VCaP (cell line): ENCODE measurements around the gene CRABP1.

Source experiments
- H3K27ac ChIP-seq: fragments of 450-650 bp; 2 replicates; pipeline ENCODE4 v1.5.1; 2017
- TF ChIP-seq, protein P1 (sequence below): fragments of 450-650 bp; conservative IDR thresholded peaks from 2 replicates; pipeline ENCODE4 v1.5.1; 2017; ENCODE audit warnings: mild to moderate bottlenecking, moderate library complexity

Gene CRABP1

DNA sequence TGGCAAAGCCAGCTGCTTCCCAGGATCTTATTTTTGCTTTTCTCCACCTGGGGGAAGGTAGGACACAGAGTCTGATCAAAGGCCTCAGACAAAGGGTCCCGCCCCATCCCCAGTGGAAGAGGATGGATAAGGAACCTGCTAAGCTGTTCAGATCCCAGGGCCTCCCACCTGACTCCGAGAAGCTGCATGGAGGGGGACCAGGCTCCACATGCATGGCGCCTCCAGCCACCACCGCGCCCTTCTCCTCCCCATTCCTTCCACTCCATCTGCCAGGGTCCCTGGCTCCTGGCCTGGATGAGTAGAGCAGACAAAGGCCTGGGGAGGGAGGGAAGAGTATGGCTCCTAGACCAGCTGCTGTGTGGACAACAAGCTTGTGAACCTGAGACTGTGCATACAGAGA is 20.0 kb upstream of the CRABP1 start:
- no peak overlapping the region for H3K27ac ChIP-seq
- TF ChIP-seq, protein P1, sequence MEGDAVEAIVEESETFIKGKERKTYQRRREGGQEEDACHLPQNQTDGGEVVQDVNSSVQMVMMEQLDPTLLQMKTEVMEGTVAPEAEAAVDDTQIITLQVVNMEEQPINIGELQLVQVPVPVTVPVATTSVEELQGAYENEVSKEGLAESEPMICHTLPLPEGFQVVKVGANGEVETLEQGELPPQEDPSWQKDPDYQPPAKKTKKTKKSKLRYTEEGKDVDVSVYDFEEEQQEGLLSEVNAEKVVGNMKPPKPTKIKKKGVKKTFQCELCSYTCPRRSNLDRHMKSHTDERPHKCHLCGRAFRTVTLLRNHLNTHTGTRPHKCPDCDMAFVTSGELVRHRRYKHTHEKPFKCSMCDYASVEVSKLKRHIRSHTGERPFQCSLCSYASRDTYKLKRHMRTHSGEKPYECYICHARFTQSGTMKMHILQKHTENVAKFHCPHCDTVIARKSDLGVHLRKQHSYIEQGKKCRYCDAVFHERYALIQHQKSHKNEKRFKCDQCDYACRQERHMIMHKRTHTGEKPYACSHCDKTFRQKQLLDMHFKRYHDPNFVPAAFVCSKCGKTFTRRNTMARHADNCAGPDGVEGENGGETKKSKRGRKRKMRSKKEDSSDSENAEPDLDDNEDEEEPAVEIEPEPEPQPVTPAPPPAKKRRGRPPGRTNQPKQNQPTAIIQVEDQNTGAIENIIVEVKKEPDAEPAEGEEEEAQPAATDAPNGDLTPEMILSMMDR, result no peak

DNA sequence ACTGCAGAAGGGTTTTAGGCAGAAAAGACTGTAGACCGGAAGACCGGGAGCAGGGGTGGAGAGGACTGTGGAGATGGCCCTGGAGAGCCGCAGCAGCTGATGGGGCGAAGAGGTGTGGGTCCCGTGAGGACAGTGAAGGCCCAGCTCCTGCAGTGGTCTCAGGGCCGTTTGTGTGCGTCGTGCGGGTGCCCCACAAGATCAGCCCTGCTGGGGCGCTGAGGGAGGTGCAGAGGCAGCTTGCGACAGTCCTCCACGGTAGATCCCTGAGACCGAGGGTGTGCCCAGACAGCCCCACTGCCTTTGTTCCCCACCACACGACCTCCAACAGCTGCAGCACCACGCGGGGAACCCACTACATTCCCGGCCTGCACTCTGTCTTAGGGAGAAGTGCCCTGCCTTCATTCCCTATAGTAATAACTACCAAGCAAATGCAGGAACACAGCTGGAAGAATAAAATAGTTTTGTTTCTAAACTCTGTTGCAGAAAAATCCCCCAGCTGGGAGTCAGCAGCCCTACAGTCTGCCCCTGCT is 19.0 kb upstream of the CRABP1 start:
- no peak overlapping the region for H3K27ac ChIP-seq

DNA sequence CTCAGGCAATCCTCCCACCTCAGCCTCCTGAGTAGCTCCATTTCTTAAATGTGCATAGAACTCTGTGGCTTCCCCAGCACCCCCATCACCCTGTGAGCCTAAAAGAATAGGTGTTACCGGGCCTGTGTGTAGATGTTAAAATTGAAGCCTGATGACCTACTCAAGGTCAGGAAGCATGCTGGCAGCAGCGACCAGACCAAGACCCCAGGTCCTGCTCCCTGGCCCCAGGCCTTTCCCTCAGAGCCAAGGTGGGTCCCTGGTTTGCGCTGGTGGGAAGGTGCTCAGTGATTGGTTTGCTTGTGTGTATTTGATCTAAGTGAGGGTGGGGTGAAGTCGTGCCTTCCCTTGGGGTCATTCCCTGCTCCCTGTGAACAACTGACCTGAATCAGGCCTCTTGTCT is 18.4 kb upstream of the CRABP1 start:
- H3K27ac ChIP-seq, result no peak overlapping the region
- TF ChIP-seq, protein P1, result no peak

More for the DNA sequence above, 19.0 kb upstream of the CRABP1 start:
- TF ChIP-seq, protein P1, result no peak

DNA sequence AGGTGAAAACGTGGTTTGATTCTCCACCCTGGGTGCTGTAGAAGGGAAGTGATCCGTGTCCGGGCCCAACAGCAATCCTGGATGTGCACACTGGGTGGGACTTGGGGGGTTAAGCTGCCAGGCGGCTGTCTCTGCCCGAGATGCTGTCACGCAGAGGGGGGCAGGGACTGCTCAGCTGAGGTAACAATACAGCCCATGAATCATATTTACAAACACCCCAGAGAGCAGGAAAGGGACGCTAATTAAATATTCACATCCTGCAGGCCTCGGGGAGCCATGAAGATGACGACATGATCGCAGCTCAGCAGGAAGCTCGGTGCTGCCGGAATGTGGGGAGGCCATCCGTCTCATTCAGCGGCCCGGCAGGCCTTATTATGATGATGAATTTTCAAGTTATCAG is 17.9 kb upstream of the CRABP1 start:
- H3K27ac ChIP-seq, result no peak overlapping the region
- TF ChIP-seq, protein P1, result no peak

DNA sequence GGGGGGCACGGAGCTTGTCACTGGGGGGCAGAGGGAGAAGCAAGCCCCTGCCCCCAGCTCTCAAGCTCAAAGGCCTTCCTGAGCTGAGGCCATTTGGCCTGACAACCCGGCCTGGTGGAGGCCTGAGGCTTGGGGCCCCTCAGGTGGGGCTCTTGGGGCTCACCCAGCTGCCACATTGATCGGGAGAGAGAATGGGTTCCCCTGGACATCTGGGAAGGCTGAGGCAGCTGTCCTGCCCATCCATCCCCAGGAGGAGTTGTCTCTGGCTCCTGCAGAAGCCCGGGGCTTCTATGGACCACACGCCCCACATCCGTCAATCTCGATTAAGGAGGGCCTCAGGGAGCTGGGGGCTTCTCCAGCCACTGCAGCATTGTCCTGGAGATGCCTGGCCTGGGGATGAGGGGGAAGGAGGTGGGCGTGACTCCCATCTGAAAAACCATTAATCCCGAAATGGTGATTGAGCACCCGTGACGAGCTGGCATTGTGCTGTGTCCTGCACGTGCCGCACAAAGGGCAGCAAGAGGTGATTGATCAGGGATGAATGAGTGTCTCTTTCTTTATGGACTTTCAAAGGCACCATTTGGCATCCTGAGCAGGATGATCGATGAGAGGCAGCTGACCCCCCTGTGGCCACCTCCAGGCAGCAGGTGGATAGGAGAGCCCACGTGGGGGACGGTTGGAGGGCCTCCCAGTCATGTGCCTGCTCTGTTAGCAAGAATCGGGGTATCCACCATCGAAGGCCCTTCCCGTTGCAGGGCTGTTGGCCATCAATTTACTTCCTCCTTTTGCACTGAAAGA is 17.2 kb upstream of the CRABP1 start:
- TF ChIP-seq, protein P1, result no peak
- no peak overlapping the region for H3K27ac ChIP-seq

DNA sequence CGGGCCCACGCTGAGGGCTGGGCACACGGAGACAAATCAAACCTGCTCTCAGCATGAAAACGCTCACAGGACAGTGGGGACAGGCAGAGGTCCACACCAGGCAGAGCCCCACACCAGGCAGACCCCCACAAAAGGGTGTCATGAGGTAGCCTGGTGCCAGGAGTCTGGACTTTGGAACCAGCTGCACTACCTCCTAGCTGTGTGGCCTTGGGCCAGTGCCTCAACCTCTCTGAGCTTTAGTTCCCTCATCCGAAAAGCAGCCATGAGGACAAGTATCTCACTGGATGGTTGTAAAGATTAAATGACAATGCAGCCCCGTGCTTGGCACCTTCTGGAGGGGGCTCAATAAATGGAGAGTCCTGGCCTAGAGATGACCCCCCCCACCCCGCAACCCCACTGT is 16.5 kb upstream of the CRABP1 start:
- TF ChIP-seq, protein P1, result no peak

DNA sequence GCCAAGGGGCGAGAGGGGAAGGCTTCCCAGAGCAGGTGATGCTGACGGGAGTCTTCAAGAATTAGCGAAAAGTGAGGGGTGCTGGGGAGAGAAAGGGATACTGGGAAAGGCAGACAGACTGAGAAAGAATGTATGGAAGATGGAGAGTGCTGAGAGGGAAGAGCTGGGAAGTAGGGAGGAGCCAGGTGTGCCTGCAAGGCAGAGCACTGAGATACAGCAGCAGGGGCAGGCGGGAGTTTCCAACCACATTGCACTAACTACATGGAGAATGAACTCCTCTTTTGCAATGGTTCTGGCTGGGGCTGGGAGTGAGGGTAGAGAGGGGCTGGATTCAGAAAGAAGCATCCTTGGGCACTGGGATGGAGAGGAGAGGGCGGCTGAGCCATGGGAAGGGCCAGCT is 16.0 kb upstream of the CRABP1 start:
- TF ChIP-seq, protein P1, result no peak
- H3K27ac ChIP-seq, result no peak overlapping the region

More for the DNA sequence above, 16.5 kb upstream of the CRABP1 start:
- H3K27ac ChIP-seq, result no peak overlapping the region
